IMR-90 (cell line): ENCODE measurements around the gene LNX1. TPM values are rescaled to one million over a fixed set of nuclear protein-coding genes. Genes with fewer than 3 reads are reported as not detected.

Source experiments
- ATAC-seq: fragments of 200-7000 bp; cut with Tn5 transposase; 2 replicates; pipeline ENCODE4 v1.9.1; 2020; ENCODE audit warnings: low read depth, mild to moderate bottlenecking, moderate library complexity
- BruUV-seq: library from RNA; stranded (reverse); fragments of 400-500 nt; replicated peaks from 2 replicates; lab custom pipeline; 2021; lab: Mats Ljungman, UMichigan
- CTCF ChIA-PET: fragments of 300-600 bp; formaldehyde crosslinking; extraction: SDS; loops from one replicate; lab custom pipeline; 2021; ENCODE audit warnings: antibody characterized with exemption; lab: Yijun Ruan, JAX
- POLR2A ChIA-PET: fragments of 300-600 bp; sonication (Branson Sonifier 250); formaldehyde crosslinking; loops from one replicate; lab custom pipeline; 2022; ENCODE audit warnings: antibody characterized with exemption; ENCODE audit not compliant: unreplicated experiment; lab: Charles Lee
- DNase-seq: peaks from one replicate; pipeline ENCODE4 v3.0.0; 2013
- H2AFZ ChIP-seq: replicated peaks from 2 replicates; pipeline ENCODE3; 2013; ENCODE audit warnings: low read length, mild to moderate bottlenecking; ENCODE audit not compliant: poor library complexity
- H2AK5ac ChIP-seq: 2 replicates; pipeline ENCODE4 v1.6.1; 2013; ENCODE audit warnings: low read depth, low read length, inconsistent platforms
- H2AK9ac ChIP-seq: replicated peaks from 2 replicates; pipeline ENCODE3; 2013; ENCODE audit warnings: mild to moderate bottlenecking, low read depth, low read length, moderate library complexity; ENCODE audit not compliant: poor library complexity
- H2BK120ac ChIP-seq: 2 replicates; pipeline ENCODE4 v1.6.1; 2013; ENCODE audit warnings: low read depth, low read length, inconsistent platforms
- H2BK15ac ChIP-seq: 3 replicates; pipeline ENCODE4 v1.6.1; 2013; ENCODE audit warnings: low read depth, low read length, inconsistent platforms
- H2BK20ac ChIP-seq: 2 replicates; pipeline ENCODE4 v1.6.1; 2013; ENCODE audit warnings: low read depth, mild to moderate bottlenecking, inconsistent platforms, low read length, moderate library complexity
- H2BK5ac ChIP-seq: 2 replicates; pipeline ENCODE4 v1.6.1; 2013; ENCODE audit warnings: mild to moderate bottlenecking, low read depth, low read length, inconsistent platforms; ENCODE audit not compliant: poor library complexity, severe bottlenecking
- H3K14ac ChIP-seq: replicated peaks from 2 replicates; pipeline ENCODE4 v1.6.1; 2013; ENCODE audit warnings: low read depth, low read length, inconsistent platforms
- H3K18ac ChIP-seq: 2 replicates; pipeline ENCODE4 v1.6.1; 2013; ENCODE audit warnings: low read depth, low read length, control low read depth
- H3K23ac ChIP-seq: 2 replicates; pipeline ENCODE4 v1.6.1; 2013; ENCODE audit warnings: low read depth, low read length, inconsistent platforms
- H3K27ac ChIP-seq: 2 replicates; pipeline ENCODE4 v1.5.1; 2013; ENCODE audit warnings: mild to moderate bottlenecking, control low read depth, low read length; ENCODE audit not compliant: insufficient read depth
- H3K27me3 ChIP-seq: 2 replicates; pipeline ENCODE4 v1.6.1; 2013; ENCODE audit warnings: low read length; ENCODE audit not compliant: control insufficient read depth, insufficient read depth
- H3K36me3 ChIP-seq: 2 replicates; pipeline ENCODE4 v1.6.1; 2013; ENCODE audit warnings: low read length, mixed read lengths; ENCODE audit not compliant: control insufficient read depth, insufficient read depth
- H3K4ac ChIP-seq: 2 replicates; pipeline ENCODE4 v1.6.1; 2013; ENCODE audit warnings: low read depth, low read length, inconsistent platforms
- H3K4me1 ChIP-seq: 2 replicates; pipeline ENCODE4 v1.6.1; 2013; ENCODE audit warnings: low read length, mixed read lengths; ENCODE audit not compliant: control insufficient read depth, insufficient read depth
- H3K4me2 ChIP-seq: 2 replicates; pipeline ENCODE4 v1.6.1; 2013; ENCODE audit warnings: low read depth, mild to moderate bottlenecking, control low read depth, low read length, moderate library complexity
- H3K4me3 ChIP-seq: 2 replicates; pipeline ENCODE4 v1.5.1; 2013; ENCODE audit warnings: low read depth, mild to moderate bottlenecking, control low read depth, low read length, moderate library complexity; ENCODE audit not compliant: insufficient read depth
- H3K56ac ChIP-seq: 2 replicates; pipeline ENCODE4 v1.6.1; 2013; ENCODE audit warnings: low read length, inconsistent platforms; ENCODE audit not compliant: insufficient read depth; ENCODE audit errors: extremely low read depth
- H3K79me1 ChIP-seq, 2 experiments: 2 replicates each; pipeline ENCODE4 v1.6.1; 2013; ENCODE audit warnings: low read length in 2 of 2, inconsistent platforms in 1 of 2, low read depth in 1 of 2
- H3K9ac ChIP-seq: 2 replicates; pipeline ENCODE4 v1.6.1; 2013; ENCODE audit warnings: low read depth, low read length, control low read depth
- H3K9me1 ChIP-seq: 2 replicates; pipeline ENCODE4 v1.6.1; 2013; ENCODE audit warnings: low read length, inconsistent platforms; ENCODE audit not compliant: insufficient read depth
- H3K9me3 ChIP-seq: 2 replicates; pipeline ENCODE4 v1.6.1; 2013; ENCODE audit warnings: low read length; ENCODE audit not compliant: control insufficient read depth, insufficient read depth
- H4K20me1 ChIP-seq: 2 replicates; pipeline ENCODE4 v1.6.1; 2013; ENCODE audit warnings: low read length, inconsistent platforms; ENCODE audit not compliant: insufficient read depth
- H4K5ac ChIP-seq: 2 replicates; pipeline ENCODE4 v1.6.1; 2013; ENCODE audit warnings: mild to moderate bottlenecking, low read depth, low read length, control low read depth
- H4K8ac ChIP-seq, 2 experiments: 2 replicates each; pipeline ENCODE4 v1.6.1; 2013; ENCODE audit warnings: low read depth in 2 of 2, low read length in 2 of 2, control low read depth in 1 of 2, inconsistent platforms in 1 of 2
- H4K91ac ChIP-seq: 2 replicates; pipeline ENCODE4 v1.6.1; 2013; ENCODE audit warnings: low read depth, low read length, inconsistent platforms; ENCODE audit not compliant: insufficient read depth
- MXI1 ChIP-seq: IDR thresholded peaks from 2 replicates; pipeline ENCODE4 v1.6.1; 2012; ENCODE audit warnings: low read depth, mild to moderate bottlenecking, low read length, moderate library complexity, borderline replicate concordance
- RCOR1 ChIP-seq: IDR thresholded peaks from 2 replicates; pipeline ENCODE4 v1.6.1; 2012; ENCODE audit warnings: mild to moderate bottlenecking, low read length, improper control_type of control experiment; ENCODE audit not compliant: insufficient replicate concordance
- WGBS, 2 experiments: methylation state at CpG; one replicate each; pipeline versions ENCODE4 v1.1.5 to v1.1.7; 2013; ENCODE audit warnings: missing lambda C conversion rate in 2 of 2; ENCODE audit not compliant: insufficient read length in 1 of 2; ENCODE audit errors: extremely low coverage in 2 of 2; 5-methylcytosine and 5-hydroxymethylcytosine counted together
- dilution Hi-C: fragments of 300-500 bp; cut with HindIII; formaldehyde crosslinking; loops from one replicate; pipeline ENCODE4 v1.14.3; 2018; ENCODE audit warnings: low sequenced_read_pairs; ENCODE audit not compliant: unreplicated experiment
- in situ Hi-C: fragments of 300-500 bp; cut with MboI; formaldehyde crosslinking; loops from 3 replicates; pipeline ENCODE4 v1.14.3; 2019; ENCODE audit warnings: low sequenced_read_pairs, inconsistent platforms, mixed read lengths
- intact Hi-C: fragments of 100-400 bp; cut with micrococcal nuclease; formaldehyde crosslinking; loops from 2 replicates; pipeline ENCODE4 v1.10.0; 2022
- polyA plus RNA-seq, 3 experiments: library from polyadenylated mRNA; depleted of rRNA; stranded (reverse); fragments of >200 nt; gene quantifications; 2 replicates each; pipeline ENCODE4 v1.2.3, GENCODE V29; 2012; ENCODE audit warnings: low replicate concordance in 1 of 3
- total RNA-seq: library from RNA; depleted of rRNA; stranded (reverse); fragments of >200 nt; gene quantifications from 2 replicates; pipeline ENCODE4 v1.2.3, GENCODE V29; 2012

Gene LNX1
- total and polyA plus RNA-seq, 2 of the 4 experiments (the other 2 are of a cell fraction), result 0.15 to 0.36 TPM

DNA sequence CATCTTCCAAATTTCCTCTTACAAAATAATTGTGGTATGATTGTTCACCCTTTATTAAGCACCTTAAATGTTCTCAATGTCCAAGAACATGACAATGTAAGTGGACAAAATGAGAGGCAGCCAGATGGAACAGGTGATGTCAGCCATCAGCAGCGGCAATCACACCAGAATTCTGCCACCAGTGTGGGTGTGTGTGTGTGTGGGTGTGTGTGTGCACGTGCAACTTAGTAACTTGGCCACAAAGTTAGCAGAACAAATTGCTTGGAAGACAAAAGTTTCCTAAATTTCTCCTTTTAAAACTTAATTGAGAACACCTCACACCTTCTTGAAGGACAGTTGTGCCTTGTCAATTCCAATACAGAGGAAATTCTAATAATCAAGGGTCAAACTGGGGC is 18.7 kb downstream of the LNX1 start:
- Histone ChIP-seq H3K23ac (no peak overlapping the region), H3K4me1 (peaks cover 20% of the 10 kb centered on the region), H4K8ac (no peak overlapping the region), H3K79me1 (no peaks in the 10 kb centered on the region; a peak in 1 of 4 replicates), H3K9me1 (peaks cover 16% of the 10 kb centered on the region), H3K18ac (no peak overlapping the region), H3K14ac (0 out of 2 replicates have a peak overlapping the region, but pooled peaks have one; percentile 13), H3K56ac (no peak overlapping the region), H3K27ac (no peak overlapping the region), H3K9me3 (no peaks in the 10 kb centered on the region; the same call in 1 of the 2 replicates), H3K4ac (0 out of 2 replicates have a peak overlapping the region, but pooled peaks have one; percentile 32), H2BK5ac (no peak overlapping the region), H3K4me3 (no peak overlapping the region), H2BK120ac (no peak overlapping the region), H3K4me2 (no peak overlapping the region), H2BK15ac (0 out of 3 replicates have a peak overlapping the region, but pooled peaks have one; percentile 58), H3K27me3 (no peaks in the 10 kb centered on the region), H2AK5ac (peak overlapping the region; percentile 83), H2BK20ac (peak overlapping the region; percentile 69), H4K5ac (no peak overlapping the region), H3K9ac (no peak overlapping the region), H2AK9ac (no peak overlapping the region), H2AFZ (no peak overlapping the region), H4K20me1 (no peaks in the 10 kb centered on the region), H3K36me3 (no peaks in the 10 kb centered on the region), H4K91ac (no peak overlapping the region)
- TF ChIP-seq MXI1 (no peak), RCOR1 (no peak)
- POLR2A ChIA-PET, result no interaction called here
- no CpG with 5 or more reads among the region's 2 CpGs for WGBS, 2 experiments
- CTCF ChIA-PET, result no interaction called here
- DNase-seq (no peak), ATAC-seq (no peak)
- intact Hi-C loops (no loop called here), dilution Hi-C loops (no loop called here), in situ Hi-C loops (no loop called here)
- BruUV-seq, result no TSS peak
